Measurements from ENCODE around the gene NTSR2. TPM values are rescaled to one million over a fixed set of nuclear protein-coding genes. Genes with fewer than 3 reads are reported as not detected.

NTSR2 gene
- total and polyA plus RNA-seq, 7 experiments from 2014 or later, result not detected

GRCh38 chr2:11677136-11678055 is 7.4 kb upstream of the NTSR2 start:
- POLR2A ChIA-PET, result no interaction called here
- no peaks in the 10 kb centered on the region for H3K36me3 ChIP-seq (ENCODE audit: control insufficient read depth in 2 of 3, insufficient read depth in 3 of 3, low read length in 3 of 3)
- no peak for DNase-seq

DNA sequence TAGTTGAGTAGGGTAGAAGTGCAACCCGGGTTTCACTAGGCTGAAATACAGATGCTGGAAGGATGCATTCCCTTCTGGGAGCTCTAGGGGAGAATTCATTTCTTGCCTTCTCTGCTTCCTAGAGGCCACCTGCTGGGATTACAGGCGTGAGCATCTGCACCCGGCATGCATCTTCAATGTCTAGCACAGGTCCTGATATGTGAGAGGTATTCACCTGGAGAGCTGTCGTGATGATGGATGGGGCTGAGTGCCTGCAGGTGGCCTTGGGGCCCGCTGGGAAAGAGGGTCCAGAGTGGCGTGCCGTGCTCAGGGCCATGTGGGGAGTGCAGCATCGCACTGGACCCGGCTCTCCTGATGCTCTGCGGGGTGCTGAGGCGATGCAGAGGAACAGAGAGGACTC is 6.6 kb upstream of the NTSR2 start:
- intact Hi-C loops (cut with micrococcal nuclease), result no loop called here
- H3K36me3 ChIP-seq (ENCODE audit: control insufficient read depth in 2 of 3, insufficient read depth in 3 of 3, low read length in 3 of 3), result no peaks in the 10 kb centered on the region
- H3K4me3 ChIP-seq (ENCODE audit: low read length), result no peak overlapping the region
- ChIA-PET POLR2A (no interaction called here), CTCF (no interaction called here)
- no peak overlapping the region for H3K4me3 Mint-ChIP-seq
- H3K27ac ChIP-seq (ENCODE audit: low read depth, low read length), result no peak overlapping the region
- no peaks in the 10 kb centered on the region for H3K9me3 ChIP-seq (ENCODE audit: control insufficient read depth in 2 of 3, low read length in 3 of 3)
- H3K27ac Mint-ChIP-seq, result no peak overlapping the region
- H3K36me3 Mint-ChIP-seq, result peaks cover 0 to 3% (median 0%) of the 10 kb centered on the region in 5 donors
- H3K9me3 Mint-ChIP-seq, result peaks cover 0 to 8% (median 0%) of the 10 kb centered on the region in 11 donors
- ATAC-seq, result no peak
- H3K4me1 Mint-ChIP-seq, result peaks cover 0 to 3% (median 0%) of the 10 kb centered on the region in 7 donors
- H3K27me3 ChIP-seq (ENCODE audit: control insufficient read depth in 2 of 2, insufficient read depth in 2 of 2, low read length in 2 of 2), result no peaks in the 10 kb centered on the region
- no peaks in the 10 kb centered on the region for H3K4me1 ChIP-seq (ENCODE audit: control insufficient read depth in 2 of 2, insufficient read depth in 2 of 2, low read length in 2 of 2)
- no peak for DNase-seq
- H3K27me3 Mint-ChIP-seq, result peaks cover 37 to 57% (median 43%) of the 10 kb centered on the region in 5 donors

More at GRCh38 chr2:11677136-11678055, 7.4 kb upstream of the NTSR2 start:
- no peak overlapping the region for H3K4me3 ChIP-seq (ENCODE audit: low read length)
- H3K9me3 ChIP-seq (ENCODE audit: control insufficient read depth in 2 of 3, low read length in 3 of 3), result no peaks in the 10 kb centered on the region
- Mint-ChIP-seq H3K27me3 (peaks cover 32 to 59% (median 41%) of the 10 kb centered on the region in 5 donors), H3K4me1 (peaks cover 0 to 8% (median 3%) of the 10 kb centered on the region in 7 donors), H3K9me3 (peaks cover 0 to 8% (median 0%) of the 10 kb centered on the region in 11 donors), H3K36me3 (peaks cover 0 to 3% (median 0%) of the 10 kb centered on the region in 5 donors), H3K4me3 (no peak overlapping the region), H3K27ac (peak overlapping the region in 1 of 9 donors; percentile 25)
- H3K27me3 ChIP-seq (ENCODE audit: control insufficient read depth in 2 of 2, insufficient read depth in 2 of 2, low read length in 2 of 2), result no peaks in the 10 kb centered on the region
- intact Hi-C loops (cut with micrococcal nuclease), result no loop called here
- CTCF ChIA-PET, result no interaction called here
- ATAC-seq, result no peak
- no peak overlapping the region for H3K27ac ChIP-seq (ENCODE audit: low read depth, low read length)
- no peaks in the 10 kb centered on the region for H3K4me1 ChIP-seq (ENCODE audit: control insufficient read depth in 2 of 2, insufficient read depth in 2 of 2, low read length in 2 of 2)

GRCh38 chr2:11675423-11676112 is 5.6 kb upstream of the NTSR2 start:
- Histone ChIP-seq H3K4me3 (ENCODE audit: low read length) (no peak overlapping the region), H3K36me3 (ENCODE audit: control insufficient read depth in 2 of 3, insufficient read depth in 3 of 3, low read length in 3 of 3) (no peaks in the 10 kb centered on the region), H3K27ac (ENCODE audit: low read depth, low read length) (no peak overlapping the region), H3K27me3 (ENCODE audit: control insufficient read depth in 2 of 2, insufficient read depth in 2 of 2, low read length in 2 of 2) (no peaks in the 10 kb centered on the region), H3K4me1 (ENCODE audit: control insufficient read depth in 2 of 2, insufficient read depth in 2 of 2, low read length in 2 of 2) (no peaks in the 10 kb centered on the region), H3K9me3 (ENCODE audit: control insufficient read depth in 2 of 3, low read length in 3 of 3) (no peaks in the 10 kb centered on the region)
- Mint-ChIP-seq H3K4me3 (no peak overlapping the region), H3K36me3 (peaks cover 0 to 3% (median 0%) of the 10 kb centered on the region in 5 donors), H3K9me3 (peaks cover 0 to 8% (median 0%) of the 10 kb centered on the region in 11 donors), H3K27me3 (peaks cover 43 to 64% (median 50%) of the 10 kb centered on the region in 5 donors), H3K27ac (no peak overlapping the region), H3K4me1 (peaks cover 0 to 3% (median under 1%) of the 10 kb centered on the region in 7 donors)
- DNase-seq (no peak), ATAC-seq (no peak)
- POLR2A ChIA-PET, result no interaction called here
- intact Hi-C loops (cut with micrococcal nuclease), result no loop called here
- CTCF ChIA-PET, result no interaction called here

- intact Hi-C loops (cut with micrococcal nuclease), result no loop called here
- ATAC-seq, result no peak
- Histone ChIP-seq H3K27me3 (ENCODE audit: control insufficient read depth in 2 of 2, insufficient read depth in 2 of 2, low read length in 2 of 2) (no peaks in the 10 kb centered on the region), H3K4me1 (ENCODE audit: control insufficient read depth in 2 of 2, insufficient read depth in 2 of 2, low read length in 2 of 2) (no peaks in the 10 kb centered on the region), H3K9me3 (ENCODE audit: control insufficient read depth in 2 of 3, low read length in 3 of 3) (no peaks in the 10 kb centered on the region), H3K36me3 (ENCODE audit: control insufficient read depth in 2 of 3, insufficient read depth in 3 of 3, low read length in 3 of 3) (no peaks in the 10 kb centered on the region), H3K4me3 (ENCODE audit: low read length) (no peak overlapping the region), H3K27ac (ENCODE audit: low read depth, low read length) (no peak overlapping the region)
- peaks cover 49 to 70% (median 55%) of the 10 kb centered on the region in 5 donors for H3K27me3 Mint-ChIP-seq
- H3K4me3 Mint-ChIP-seq, result no peak overlapping the region
- H3K36me3 Mint-ChIP-seq, result peaks cover 0 to 4% (median 0%) of the 10 kb centered on the region in 5 donors
- H3K4me1 Mint-ChIP-seq, result peaks cover 0 to 6% (median 5%) of the 10 kb centered on the region in 7 donors
- no peak overlapping the region for H3K27ac Mint-ChIP-seq
- ChIA-PET CTCF (no interaction called here), POLR2A (no interaction called here)
- H3K9me3 Mint-ChIP-seq, result peaks cover 0 to 8% (median 0%) of the 10 kb centered on the region in 11 donors
- no peak for DNase-seq
These were observed 5.0 kb upstream of the NTSR2 start for GRCh38 chr2:11674983-11675382.

- peaks cover 0 to 10% (median 6%) of the 10 kb centered on the region in 7 donors for H3K4me1 Mint-ChIP-seq
- POLR2A ChIA-PET, result no interaction called here
These were observed 2.4 kb upstream of the NTSR2 start for GRCh38 chr2:11672407-11672806.

DNA sequence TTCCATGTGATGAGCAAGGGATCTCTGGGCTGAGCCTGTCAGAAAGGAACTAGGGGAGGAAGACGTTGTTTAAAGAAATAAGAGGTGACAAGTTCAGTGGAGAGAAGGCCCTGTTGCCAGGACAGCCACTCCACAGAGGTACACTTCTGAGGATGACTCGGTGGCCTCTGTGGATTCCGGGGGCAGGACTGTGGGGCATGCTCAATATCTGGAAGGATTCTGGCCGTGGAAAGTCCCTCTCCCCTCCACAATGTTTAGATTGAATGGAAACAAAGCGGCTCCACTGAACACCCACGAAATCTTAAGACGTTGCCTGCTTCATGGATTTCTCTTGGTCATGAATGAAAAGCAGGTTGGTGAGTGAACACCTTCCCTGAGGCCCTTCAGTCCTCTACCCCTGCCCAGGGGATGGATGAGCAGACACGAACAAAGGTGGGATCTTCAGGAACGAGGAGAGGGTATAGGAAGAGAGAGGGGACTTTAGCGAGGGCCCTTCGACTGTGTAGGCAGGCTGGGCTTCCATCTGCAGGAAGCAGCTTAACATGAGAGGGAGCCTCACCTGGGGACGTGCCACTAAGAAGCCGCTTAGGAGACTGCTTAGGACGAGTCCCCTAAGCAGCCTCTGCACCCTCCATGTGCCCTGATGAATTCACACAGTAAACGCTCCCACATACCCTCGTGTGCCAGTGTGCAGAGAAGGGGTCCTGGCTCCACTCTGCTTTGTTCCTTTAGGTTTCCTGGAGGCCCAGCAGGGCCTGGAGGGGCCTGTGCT is 1.9 kb downstream of the NTSR2 start:
- H3K27ac ChIP-seq (ENCODE audit: low read depth, low read length), result no peak overlapping the region
- intact Hi-C loops (cut with micrococcal nuclease), result no loop called here
- H3K4me3 Mint-ChIP-seq, result no peak overlapping the region
- peaks cover 18 to 53% (median 34%) of the 10 kb centered on the region in 5 donors for H3K27me3 Mint-ChIP-seq
- peaks cover 0 to 10% (median 6%) of the 10 kb centered on the region in 11 donors for H3K9me3 Mint-ChIP-seq
- no peak overlapping the region for H3K4me3 ChIP-seq (ENCODE audit: low read length)
- no peaks in the 10 kb centered on the region for H3K9me3 ChIP-seq (ENCODE audit: control insufficient read depth in 2 of 3, low read length in 3 of 3)
- no peaks in the 10 kb centered on the region for H3K36me3 ChIP-seq (ENCODE audit: control insufficient read depth in 2 of 3, insufficient read depth in 3 of 3, low read length in 3 of 3)
- peaks cover 0 to 10% (median 5%) of the 10 kb centered on the region in 7 donors for H3K4me1 Mint-ChIP-seq
- DNase-seq (no peak), ATAC-seq (no peak)
- no peaks in the 10 kb centered on the region for H3K4me1 ChIP-seq (ENCODE audit: control insufficient read depth in 2 of 2, insufficient read depth in 2 of 2, low read length in 2 of 2)
- CTCF ChIA-PET, result no interaction called here
- no peak overlapping the region for H3K27ac Mint-ChIP-seq
- H3K27me3 ChIP-seq (ENCODE audit: control insufficient read depth in 2 of 2, insufficient read depth in 2 of 2, low read length in 2 of 2), result no peaks in the 10 kb centered on the region
- POLR2A ChIA-PET, result no interaction called here
- peaks cover 0 to 4% (median 0%) of the 10 kb centered on the region in 5 donors for H3K36me3 Mint-ChIP-seq

More at GRCh38 chr2:11672407-11672806, 2.4 kb upstream of the NTSR2 start:
- Histone ChIP-seq H3K27me3 (ENCODE audit: control insufficient read depth in 2 of 2, insufficient read depth in 2 of 2, low read length in 2 of 2) (no peaks in the 10 kb centered on the region), H3K4me1 (ENCODE audit: control insufficient read depth in 2 of 2, insufficient read depth in 2 of 2, low read length in 2 of 2) (no peaks in the 10 kb centered on the region), H3K4me3 (ENCODE audit: low read length) (no peak overlapping the region), H3K9me3 (ENCODE audit: control insufficient read depth in 2 of 3, low read length in 3 of 3) (no peaks in the 10 kb centered on the region), H3K27ac (ENCODE audit: low read depth, low read length) (no peak overlapping the region), H3K36me3 (ENCODE audit: control insufficient read depth in 2 of 3, insufficient read depth in 3 of 3, low read length in 3 of 3) (no peaks in the 10 kb centered on the region)
- Mint-ChIP-seq H3K9me3 (peaks cover 0 to 13% (median 1%) of the 10 kb centered on the region in 11 donors), H3K4me3 (no peak overlapping the region), H3K27ac (no peak overlapping the region), H3K27me3 (peaks cover 46 to 70% (median 62%) of the 10 kb centered on the region in 5 donors), H3K36me3 (peaks cover 0 to 8% (median 0%) of the 10 kb centered on the region in 5 donors)
- CTCF ChIA-PET, result no interaction called here
- DNase-seq (no peak), ATAC-seq (no peak)
- intact Hi-C loops (cut with micrococcal nuclease), result no loop called here

Data from naive thymus-derived CD4-positive, alpha-beta T cell (primary cell).